Upper lobe of right lung (tissue), 1 donor: ENCODE results near the gene TUBA1A. TPM values are rescaled to one million over a fixed set of nuclear protein-coding genes. Genes with fewer than 3 reads are reported as not detected.

Experiments used
- ATAC-seq: fragments of 200-7000 bp; cut with Tn5 transposase; one replicate; pipeline ENCODE4 v1.9.1; 2020; ENCODE audit warnings: mild to moderate bottlenecking, moderate library complexity
- DNase-seq: peaks from one replicate; pipeline ENCODE4 v3.0.0-alpha.2; 2020
- H3K27ac ChIP-seq: fragments of 200-600 bp; one replicate; pipeline ENCODE4 v1.8.0; 2022
- H3K27me3 ChIP-seq: fragments of 200-600 bp; one replicate; pipeline ENCODE4 v1.8.0; 2022; ENCODE audit warnings: mild to moderate bottlenecking
- H3K36me3 ChIP-seq: fragments of 200-600 bp; one replicate; pipeline ENCODE4 v1.8.0; 2022
- H3K4me1 ChIP-seq: fragments of 200-600 bp; one replicate; pipeline ENCODE4 v1.8.0; 2022
- H3K4me3 ChIP-seq: fragments of 200-600 bp; one replicate; pipeline ENCODE4 v1.8.0; 2022; ENCODE audit warnings: mild to moderate bottlenecking
- H3K9me3 ChIP-seq: fragments of 200-600 bp; one replicate; pipeline ENCODE4 v1.8.0; 2022
- CTCF ChIP-seq: fragments of 200-600 bp; IDR thresholded peaks from one replicate; pipeline ENCODE4 v1.8.0; 2022; ENCODE audit warnings: antibody characterized with exemption
- intact Hi-C: fragments of 100-400 bp; cut with DNase I; formaldehyde crosslinking; loops from one replicate; pipeline ENCODE4 v1.11.0; 2022
- total RNA-seq: library from RNA; stranded (reverse); fragmentation: NEBNext Ultra II Directional; extraction: Animal tissue kit (Norgen Biotek cat#: 25700); gene quantifications from one replicate; pipeline ENCODE4 v1.2.1, GENCODE V29; 2021
- donor health status: DM: no; HTN: yes; CAD: no; lungs with severe emphysema.

Gene TUBA1A
- total RNA-seq, 1 donor from 2014 or later, result 90.8 TPM

- no peak overlapping the region for H3K4me3 ChIP-seq
- ATAC-seq, result no peak
- H3K27ac ChIP-seq, result no peak overlapping the region
- peaks cover under 1% of the 10 kb centered on the region for H3K4me1 ChIP-seq
- H3K9me3 ChIP-seq, result no peaks in the 10 kb centered on the region
- H3K27me3 ChIP-seq, result no peaks in the 10 kb centered on the region
- H3K36me3 ChIP-seq, result no peaks in the 10 kb centered on the region
- DNase-seq, result no peak
- intact Hi-C loops, result no loop called here
- no peak for TF ChIP-seq CTCF
Measured at GRCh38 chr12:49208676-49209075, 19.8 kb upstream of the TUBA1A start.

- intact Hi-C loops, result no loop called here
- no peak for TF ChIP-seq CTCF
- Histone ChIP-seq H3K27ac (no peak overlapping the region), H3K27me3 (no peaks in the 10 kb centered on the region), H3K4me1 (no peaks in the 10 kb centered on the region), H3K36me3 (no peaks in the 10 kb centered on the region), H3K4me3 (no peak overlapping the region), H3K9me3 (no peaks in the 10 kb centered on the region)
- no peak for ATAC-seq
- DNase-seq, result no peak
Measured at GRCh38 chr12:49208146-49208545, 19.3 kb upstream of the TUBA1A start.

- ATAC-seq (no peak), DNase-seq (no peak)
- intact Hi-C loops, result no loop called here
- no peaks in the 10 kb centered on the region for H3K9me3 ChIP-seq
- H3K4me1 ChIP-seq, result peaks cover 8% of the 10 kb centered on the region
- no peaks in the 10 kb centered on the region for H3K27me3 ChIP-seq
- TF ChIP-seq CTCF, result no peak
- H3K4me3 ChIP-seq, result no peak overlapping the region
- H3K27ac ChIP-seq, result no peak overlapping the region
- no peaks in the 10 kb centered on the region for H3K36me3 ChIP-seq
Measured at GRCh38 chr12:49206389-49206788, 17.5 kb upstream of the TUBA1A start.

- ATAC-seq, result peak; percentile 52
- Histone ChIP-seq H3K27me3 (no peaks in the 10 kb centered on the region), H3K4me3 (no peak overlapping the region), H3K36me3 (no peaks in the 10 kb centered on the region), H3K27ac (peak overlapping the region; percentile 72), H3K9me3 (no peaks in the 10 kb centered on the region), H3K4me1 (peaks cover 20% of the 10 kb centered on the region)
- DNase-seq, result no peak
- no peak for TF ChIP-seq CTCF
- intact Hi-C loops, result no loop called here
Measured at GRCh38 chr12:49201595-49202295, 12.9 kb upstream of the TUBA1A start.

GRCh38 chr12:49200919-49201594 is 12.2 kb upstream of the TUBA1A start:
- intact Hi-C loops, result no loop called here
- Histone ChIP-seq H3K36me3 (no peaks in the 10 kb centered on the region), H3K27me3 (no peaks in the 10 kb centered on the region), H3K4me1 (peaks cover 20% of the 10 kb centered on the region), H3K27ac (peak overlapping the region; percentile 72), H3K9me3 (no peaks in the 10 kb centered on the region), H3K4me3 (no peak overlapping the region)
- DNase-seq (no peak), ATAC-seq (peak; percentile 62)
- TF ChIP-seq CTCF, result no peak
